Left lung (tissue), 10 donors: ENCODE data around the gene PRDM7. TPM values are rescaled to one million over a fixed set of nuclear protein-coding genes. Genes with fewer than 3 reads are reported as not detected.

Experiments
- ATAC-seq: fragments of 200-7000 bp; cut with Tn5 transposase; one replicate; pipeline ENCODE4 v1.9.1; 2020; ENCODE audit warnings: moderate library complexity
- DNase-seq, 4 donors: peaks; one replicate each; pipeline ENCODE4 v3.0.0-alpha.2; 2013 to 2020
- H3K27ac ChIP-seq, 2 donors: fragments of 200-600 bp; sonication (generic) in 1 of 2; one replicate each; pipeline versions ENCODE4 v1.5.0 to v1.8.0; 2020 to 2021
- H3K27me3 ChIP-seq, 2 donors: fragments of 200-600 bp; sonication (generic) in 1 of 2; one replicate each; pipeline versions ENCODE4 v1.5.0 to v1.8.0; 2020 to 2021
- H3K36me3 ChIP-seq, 2 donors: fragments of 200-600 bp; sonication (generic) in 1 of 2; one replicate each; pipeline versions ENCODE4 v1.5.0 to v1.8.0; 2020 to 2021
- H3K4me1 ChIP-seq, 2 donors: fragments of 200-600 bp; one replicate each; pipeline ENCODE4 v1.8.0; 2021
- H3K4me3 ChIP-seq, 2 donors: fragments of 200-600 bp; sonication (generic) in 1 of 2; one replicate each; pipeline versions ENCODE4 v1.5.0 to v1.8.0; 2020 to 2021; ENCODE audit warnings: mild to moderate bottlenecking in 1 of 2
- H3K9me3 ChIP-seq, 2 donors: fragments of 200-600 bp; sonication (generic) in 1 of 2; one replicate each; pipeline versions ENCODE4 v1.5.0 to v1.8.0; 2020 to 2021
- CTCF ChIP-seq, 2 donors: fragments of 200-600 bp; sonication (generic) in 1 of 2; IDR thresholded peaks; one replicate each; pipeline versions ENCODE4 v1.5.0 to v1.8.0; 2021; ENCODE audit warnings: antibody characterized with exemption in 2 of 2
- intact Hi-C, 2 donors: fragments of 100-400 bp; cut with DNase I; formaldehyde crosslinking; loops; one replicate each; pipeline versions ENCODE4 v1.11.2 to v1.14.2; 2022
- polyA plus RNA-seq, 6 donors: library from polyadenylated mRNA; unstranded; fragments of 120-200 nt; gene quantifications; one replicate each; pipeline ENCODE4 v1.2.1, GENCODE V29; 2013; ENCODE audit not compliant: insufficient read length in 6 of 6
- total RNA-seq, 2 donors: library from RNA; stranded (reverse); fragmentation: NEBNext Ultra II Directional; extraction: Animal tissue kit (Norgen Biotek cat#: 25700); gene quantifications; one replicate each; pipeline ENCODE4 v1.2.1, GENCODE V29; 2021
- donor health status: DM: no; HTN: yes; CAD: no.
- donor health status: DM: no; HTN: no; CAD: no.

PRDM7 gene
- total and polyA plus RNA-seq, 8 donors: 0.45 to 1.1 (median 0.83) TPM; not detected in 2

- Histone ChIP-seq H3K27ac (no peak overlapping the region), H3K36me3 (peaks cover 0 to 9% of the 10 kb centered on the region in 2 donors), H3K9me3 (no peaks in the 10 kb centered on the region), H3K4me3 (no peak overlapping the region), H3K4me1 (peaks cover 5 to 21% of the 10 kb centered on the region in 2 donors), H3K27me3 (no peaks in the 10 kb centered on the region)
- ATAC-seq (no peak), DNase-seq (no peak)
- no peak for TF ChIP-seq CTCF (IDR thresholded peaks at IDR 0.05)
- intact Hi-C loops: no loop called here
These were observed 51.0 kb downstream of the PRDM7 start for GRCh38 chr16:90026135-90026534.

DNA sequence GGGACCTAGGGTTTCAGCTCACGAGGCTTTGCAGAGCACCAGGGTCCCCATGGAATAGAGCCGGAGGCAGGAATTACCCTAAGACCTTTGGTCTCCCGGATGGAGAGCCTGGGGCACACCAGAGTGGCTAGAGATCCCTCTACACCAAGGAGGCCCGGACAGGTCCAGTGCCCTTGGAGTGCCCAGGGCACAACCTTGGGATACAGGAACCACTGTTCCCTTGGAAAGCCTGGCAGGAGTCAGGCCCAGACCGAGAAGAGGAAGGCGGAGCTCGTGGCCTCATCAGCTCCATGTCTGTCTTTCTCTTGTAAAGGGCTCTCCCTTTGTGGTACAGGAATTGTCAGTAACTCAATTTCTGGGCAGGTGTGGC is 54.1 kb downstream of the PRDM7 start:
- intact Hi-C loops: no loop called here
- peak; percentile 2 for ATAC-seq
- peaks cover 0 to 4% of the 10 kb centered on the region in 2 donors for H3K36me3 ChIP-seq

DNA sequence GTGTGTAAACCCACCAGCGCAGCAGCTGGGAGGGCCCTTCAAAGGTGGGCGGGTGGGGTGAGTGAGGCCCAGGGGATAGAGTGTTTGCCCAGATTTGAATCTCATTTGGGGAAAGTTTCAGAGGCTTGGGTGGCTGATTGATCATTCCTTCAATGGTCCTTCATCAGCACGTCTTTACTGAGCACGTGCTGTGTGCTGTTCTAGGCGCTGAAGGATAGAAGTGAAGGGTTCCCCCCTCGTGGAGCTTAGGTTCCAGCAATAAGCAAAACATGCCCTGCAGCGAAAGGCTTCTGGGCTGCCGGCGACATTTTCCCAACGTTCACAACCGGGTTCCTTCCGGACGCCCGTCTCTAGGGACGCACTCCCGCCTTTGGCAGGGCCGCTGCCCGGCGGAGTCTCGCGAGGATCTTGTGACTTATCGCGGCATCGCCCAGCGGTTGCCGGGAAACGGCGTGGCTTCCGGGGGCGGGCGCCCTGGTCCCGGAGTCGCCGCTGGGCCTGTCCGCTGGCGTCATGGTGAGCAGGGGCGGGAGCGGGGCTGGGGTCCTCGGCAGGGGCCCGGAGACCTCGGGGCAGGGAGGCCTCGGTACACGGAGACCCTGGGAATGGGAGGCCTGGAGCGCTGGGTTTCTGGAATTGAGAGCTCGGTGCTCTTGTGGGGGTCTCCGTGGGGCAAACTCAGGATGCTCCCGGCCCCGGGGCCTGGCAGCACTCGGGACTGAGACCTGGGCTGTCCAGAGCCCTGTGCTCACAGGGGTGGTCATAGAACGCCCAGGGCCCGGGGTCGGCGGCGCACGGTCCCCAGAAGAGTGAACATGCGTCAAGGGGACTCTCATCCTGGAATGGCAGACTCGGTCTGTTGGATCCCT is 54.7 kb downstream of the PRDM7 start:
- peak; percentile 91 for ATAC-seq
- intact Hi-C loops: no loop called here
- peak overlapping the region; percentile 72 to 77 for H3K4me3 ChIP-seq
- H3K4me1 ChIP-seq: peaks cover 5 to 46% of the 10 kb centered on the region in 2 donors
- peaks cover 0 to 24% of the 10 kb centered on the region in 2 donors for H3K27me3 ChIP-seq
- H3K27ac ChIP-seq: peak overlapping the region; percentile 41 to 69
- peak; percentile 92 to 97 (median 95) for DNase-seq
- TF ChIP-seq CTCF (IDR thresholded peaks at IDR 0.05): no peak
- H3K9me3 ChIP-seq: no peaks in the 10 kb centered on the region
- peaks cover 0 to 2% of the 10 kb centered on the region in 2 donors for H3K36me3 ChIP-seq

More for the DNA sequence above, 54.1 kb downstream of the PRDM7 start:
- H3K9me3 ChIP-seq: no peaks in the 10 kb centered on the region
- H3K27ac ChIP-seq: peak overlapping the region in 1 of 2 donors; percentile 69
- H3K4me3 ChIP-seq: peak overlapping the region; percentile 72 to 77
- peaks cover 5 to 46% of the 10 kb centered on the region in 2 donors for H3K4me1 ChIP-seq
- TF ChIP-seq CTCF (IDR thresholded peaks at IDR 0.05): no peak
- DNase-seq: no peak
- H3K27me3 ChIP-seq: peaks cover 0 to 18% of the 10 kb centered on the region in 2 donors

GRCh38 chr16:90020838-90021382 is 56.2 kb downstream of the PRDM7 start:
- ATAC-seq (no peak), DNase-seq (no peak)
- Histone ChIP-seq H3K36me3 (no peaks in the 10 kb centered on the region), H3K27me3 (peaks cover 0 to 38% of the 10 kb centered on the region in 2 donors), H3K4me1 (peaks cover 5 to 46% of the 10 kb centered on the region in 2 donors), H3K27ac (no peak overlapping the region), H3K4me3 (no peak overlapping the region), H3K9me3 (no peaks in the 10 kb centered on the region)
- no peak for TF ChIP-seq CTCF (IDR thresholded peaks at IDR 0.05)
- intact Hi-C loops: no loop called here

GRCh38 chr16:90020260-90020837 is 56.8 kb downstream of the PRDM7 start:
- ATAC-seq: no peak
- peak overlapping the region in 1 of 2 donors; percentile 62 for H3K27ac ChIP-seq

More at GRCh38 chr16:90020260-90020837, 56.8 kb downstream of the PRDM7 start:
- Histone ChIP-seq H3K4me1 (peaks cover 5 to 46% of the 10 kb centered on the region in 2 donors), H3K36me3 (no peaks in the 10 kb centered on the region), H3K27me3 (peaks cover 0 to 38% of the 10 kb centered on the region in 2 donors), H3K9me3 (no peaks in the 10 kb centered on the region), H3K4me3 (peak overlapping the region; percentile 31 to 51)
- DNase-seq: no peak
- TF ChIP-seq CTCF (IDR thresholded peaks at IDR 0.05): no peak
- intact Hi-C loops: no loop called here
